ENCODE measurements around the gene FYN.

DNA sequence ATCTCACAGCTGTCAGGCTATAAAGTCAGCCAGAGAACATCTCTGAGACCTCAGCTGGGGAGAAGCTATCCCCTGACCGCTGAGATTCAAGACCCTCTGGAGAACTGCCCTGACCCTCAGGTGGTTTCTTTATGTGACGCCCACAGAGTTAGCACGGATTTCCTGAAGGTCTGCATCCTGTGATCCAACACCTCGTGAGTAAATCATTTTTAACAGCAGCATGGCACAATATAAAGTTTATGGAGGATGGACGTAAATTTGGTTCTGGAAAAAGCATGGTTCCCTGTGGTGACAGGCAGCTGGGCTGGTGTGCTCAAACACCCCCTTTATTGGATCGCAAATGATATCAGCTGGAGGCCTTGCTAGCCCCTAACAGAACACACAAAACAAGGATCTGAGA lies 242.2 kb downstream of the FYN start:
- TF ChIP-seq, protein P1, sequence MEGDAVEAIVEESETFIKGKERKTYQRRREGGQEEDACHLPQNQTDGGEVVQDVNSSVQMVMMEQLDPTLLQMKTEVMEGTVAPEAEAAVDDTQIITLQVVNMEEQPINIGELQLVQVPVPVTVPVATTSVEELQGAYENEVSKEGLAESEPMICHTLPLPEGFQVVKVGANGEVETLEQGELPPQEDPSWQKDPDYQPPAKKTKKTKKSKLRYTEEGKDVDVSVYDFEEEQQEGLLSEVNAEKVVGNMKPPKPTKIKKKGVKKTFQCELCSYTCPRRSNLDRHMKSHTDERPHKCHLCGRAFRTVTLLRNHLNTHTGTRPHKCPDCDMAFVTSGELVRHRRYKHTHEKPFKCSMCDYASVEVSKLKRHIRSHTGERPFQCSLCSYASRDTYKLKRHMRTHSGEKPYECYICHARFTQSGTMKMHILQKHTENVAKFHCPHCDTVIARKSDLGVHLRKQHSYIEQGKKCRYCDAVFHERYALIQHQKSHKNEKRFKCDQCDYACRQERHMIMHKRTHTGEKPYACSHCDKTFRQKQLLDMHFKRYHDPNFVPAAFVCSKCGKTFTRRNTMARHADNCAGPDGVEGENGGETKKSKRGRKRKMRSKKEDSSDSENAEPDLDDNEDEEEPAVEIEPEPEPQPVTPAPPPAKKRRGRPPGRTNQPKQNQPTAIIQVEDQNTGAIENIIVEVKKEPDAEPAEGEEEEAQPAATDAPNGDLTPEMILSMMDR (IDR thresholded peaks at IDR 0.05): no peak
- TF ChIP-seq POLR2A (IDR thresholded peaks at IDR 0.05) (no peak), EP300 (IDR thresholded peaks at IDR 0.05) (no peak)

Measured in tibial nerve (tissue), 4 donors.